ENCODE measurements around the gene COCH.

COCH gene

GRCh38 chr14:30874120-30874998 lies at the start of gene COCH:
Gene COCH (plus strand): TSS chr14:30874559. CDS start chr14:30874939, 380 bp downstream.
- FAIRE-seq (no peak), DNase-seq (ENCODE audit: insufficient read length, low spot score) (peak; percentile 78)
- TF ChIP-seq, protein P1, sequence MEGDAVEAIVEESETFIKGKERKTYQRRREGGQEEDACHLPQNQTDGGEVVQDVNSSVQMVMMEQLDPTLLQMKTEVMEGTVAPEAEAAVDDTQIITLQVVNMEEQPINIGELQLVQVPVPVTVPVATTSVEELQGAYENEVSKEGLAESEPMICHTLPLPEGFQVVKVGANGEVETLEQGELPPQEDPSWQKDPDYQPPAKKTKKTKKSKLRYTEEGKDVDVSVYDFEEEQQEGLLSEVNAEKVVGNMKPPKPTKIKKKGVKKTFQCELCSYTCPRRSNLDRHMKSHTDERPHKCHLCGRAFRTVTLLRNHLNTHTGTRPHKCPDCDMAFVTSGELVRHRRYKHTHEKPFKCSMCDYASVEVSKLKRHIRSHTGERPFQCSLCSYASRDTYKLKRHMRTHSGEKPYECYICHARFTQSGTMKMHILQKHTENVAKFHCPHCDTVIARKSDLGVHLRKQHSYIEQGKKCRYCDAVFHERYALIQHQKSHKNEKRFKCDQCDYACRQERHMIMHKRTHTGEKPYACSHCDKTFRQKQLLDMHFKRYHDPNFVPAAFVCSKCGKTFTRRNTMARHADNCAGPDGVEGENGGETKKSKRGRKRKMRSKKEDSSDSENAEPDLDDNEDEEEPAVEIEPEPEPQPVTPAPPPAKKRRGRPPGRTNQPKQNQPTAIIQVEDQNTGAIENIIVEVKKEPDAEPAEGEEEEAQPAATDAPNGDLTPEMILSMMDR (IDR thresholded peaks at IDR 0.05; ENCODE audit: insufficient read depth, missing control alignments): peak; percentile 27

GRCh38 chr14:30826070-30826469 lies 48.3 kb upstream of the COCH start:
- TF ChIP-seq, protein P1 (IDR thresholded peaks at IDR 0.05; ENCODE audit: insufficient read depth, missing control alignments): no peak
- FAIRE-seq (no peak), DNase-seq (ENCODE audit: insufficient read length, low spot score) (no peak)

DNA sequence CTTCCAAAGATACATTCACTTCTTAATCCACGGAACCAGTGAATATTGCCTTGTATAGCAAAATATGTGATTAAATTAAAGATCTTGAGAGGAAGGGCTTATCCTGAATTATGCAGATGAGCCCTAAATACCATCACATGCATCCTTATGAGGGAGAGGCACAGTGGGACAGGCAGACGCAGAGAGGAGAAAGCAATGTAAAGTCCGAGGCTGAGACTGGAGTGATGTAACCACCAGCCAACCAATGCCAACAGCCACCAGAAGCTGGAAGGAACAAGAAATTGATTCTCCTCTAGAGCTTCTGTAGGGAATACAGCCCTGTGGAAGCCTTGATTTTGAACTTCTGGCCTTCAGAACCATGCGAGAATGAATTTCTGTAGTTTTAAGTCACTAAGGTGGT lies 44.5 kb upstream of the COCH start:
- TF ChIP-seq, protein P1 (IDR thresholded peaks at IDR 0.05; ENCODE audit: insufficient read depth, missing control alignments): no peak
- no peak for FAIRE-seq
- no peak for DNase-seq (ENCODE audit: insufficient read length, low spot score)

DNA sequence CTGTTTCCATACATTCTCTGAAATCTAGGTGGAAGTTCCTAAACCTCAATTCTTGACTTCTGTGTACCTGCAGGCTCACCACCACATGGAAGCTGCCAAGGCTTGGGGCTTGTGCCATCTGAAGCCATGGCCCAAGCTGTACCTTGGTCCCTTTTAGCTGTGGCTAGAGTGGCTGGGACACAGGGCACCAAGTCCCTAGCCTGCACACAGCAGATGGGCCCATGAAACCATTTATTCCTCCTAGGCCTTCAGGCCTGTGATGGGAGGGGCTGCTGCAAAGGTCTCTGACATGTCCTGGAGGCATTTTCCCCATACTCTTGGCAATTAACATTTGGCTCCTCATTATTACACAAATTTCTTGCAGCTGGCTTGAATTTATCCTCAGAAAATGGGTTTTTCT lies 40.0 kb upstream of the COCH start:
- TF ChIP-seq, protein P1 (IDR thresholded peaks at IDR 0.05; ENCODE audit: insufficient read depth, missing control alignments): no peak
- no peak for DNase-seq (ENCODE audit: insufficient read length, low spot score)
- no peak for FAIRE-seq

DNA sequence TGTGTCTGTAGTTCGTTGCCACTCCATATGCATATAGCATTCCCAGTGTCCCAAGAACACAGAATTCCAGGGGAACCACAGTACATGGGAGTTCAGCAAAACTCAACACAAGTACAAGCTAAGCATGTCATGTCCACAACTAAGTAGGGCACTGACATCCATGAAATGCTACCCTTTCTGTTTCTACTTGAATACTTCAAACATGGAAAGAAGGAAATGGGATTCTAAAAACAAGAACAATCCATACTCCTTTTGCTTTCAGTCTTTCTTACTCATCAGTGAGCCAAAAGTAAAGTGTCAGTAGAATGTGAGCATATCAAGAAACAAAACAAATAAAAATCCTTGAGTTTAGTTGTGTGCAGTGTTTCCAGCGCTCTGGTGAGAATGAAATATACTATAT lies 36.0 kb upstream of the COCH start:
- DNase-seq (ENCODE audit: insufficient read length, low spot score) (no peak), FAIRE-seq (no peak)
- TF ChIP-seq, protein P1 (IDR thresholded peaks at IDR 0.05; ENCODE audit: insufficient read depth, missing control alignments): no peak

- TF ChIP-seq, protein P1 (IDR thresholded peaks at IDR 0.05; ENCODE audit: insufficient read depth, missing control alignments): no peak
- FAIRE-seq (no peak), DNase-seq (ENCODE audit: insufficient read length, low spot score) (no peak)
These were observed 34.1 kb upstream of the COCH start for GRCh38 chr14:30840086-30840779.

GRCh38 chr14:30842431-30842830 lies 31.9 kb upstream of the COCH start:
- DNase-seq (ENCODE audit: insufficient read length, low spot score) (no peak), FAIRE-seq (no peak)
- TF ChIP-seq, protein P1 (IDR thresholded peaks at IDR 0.05; ENCODE audit: insufficient read depth, missing control alignments): no peak
